Measurements from ENCODE around the gene MEIOB. TPM values are rescaled to one million over a fixed set of nuclear protein-coding genes. Genes with fewer than 3 reads are reported as not detected.

Gene MEIOB
- polyA plus RNA-seq, 4 donors = 0.34 to 0.38 TPM; not detected in 2

GRCh38 chr16:1909561-1910231 is 37.7 kb upstream of the MEIOB start:
- Histone ChIP-seq H3K4me3 (ENCODE audit: low read depth in 1 of 3, low read length in 3 of 3) (no peak overlapping the region), H3K4me1 (ENCODE audit: control insufficient read depth in 3 of 3, insufficient read depth in 2 of 3, low read depth in 1 of 3, low read length in 2 of 3) (peaks cover 1 to 26% (median 3%) of the 10 kb centered on the region in 3 donors), H3K36me3 (ENCODE audit: control insufficient read depth in 3 of 3, insufficient read depth in 2 of 3, low read depth in 1 of 3, low read length in 3 of 3) (no peaks in the 10 kb centered on the region), H3K27ac (ENCODE audit: low read depth in 1 of 3, low read length in 2 of 3) (peak overlapping the region in 1 of 3 donors; percentile 28), H3K27me3 (ENCODE audit: control insufficient read depth in 3 of 3, insufficient read depth in 3 of 3, low read length in 3 of 3) (peaks cover 0 to 5% (median 0%) of the 10 kb centered on the region in 3 donors), H3K9me3 (ENCODE audit: control insufficient read depth in 2 of 2, insufficient read depth in 1 of 2, low read depth in 1 of 2, low read length in 1 of 2) (no peaks in the 10 kb centered on the region)
- DNase-seq (peak; percentile 60 to 62), FAIRE-seq (no peak)
- 61 to 69% (median 66%) methylated on average over 18 of the region's 18 CpGs for WGBS, 3 donors

- H3K9me3 ChIP-seq (ENCODE audit: control insufficient read depth in 2 of 2, insufficient read depth in 1 of 2, low read depth in 1 of 2, low read length in 1 of 2) = no peaks in the 10 kb centered on the region
- no peaks in the 10 kb centered on the region for H3K36me3 ChIP-seq (ENCODE audit: control insufficient read depth in 3 of 3, insufficient read depth in 2 of 3, low read depth in 1 of 3, low read length in 3 of 3)
- H3K27ac ChIP-seq (ENCODE audit: low read depth in 1 of 3, low read length in 2 of 3) = no peak overlapping the region
- H3K27me3 ChIP-seq (ENCODE audit: control insufficient read depth in 3 of 3, insufficient read depth in 3 of 3, low read length in 3 of 3) = no peaks in the 10 kb centered on the region
- 64 to 66% (median 66%) methylated on average over 9 of the region's 9 CpGs for WGBS, 3 donors
- FAIRE-seq = no peak
- H3K4me3 ChIP-seq (ENCODE audit: low read depth in 1 of 3, low read length in 3 of 3) = no peak overlapping the region
- DNase-seq = no peak
- H3K4me1 ChIP-seq (ENCODE audit: control insufficient read depth in 3 of 3, insufficient read depth in 2 of 3, low read depth in 1 of 3, low read length in 2 of 3) = peaks cover 1 to 26% (median 3%) of the 10 kb centered on the region in 3 donors
Observed at GRCh38 chr16:1908983-1909382, 37.0 kb upstream of the MEIOB start.

- FAIRE-seq = no peak
Observed at GRCh38 chr16:1908184-1908583, 36.2 kb upstream of the MEIOB start.

GRCh38 chr16:1907226-1907860 is 35.4 kb upstream of the MEIOB start:
- Histone ChIP-seq H3K4me3 (ENCODE audit: low read depth in 1 of 3, low read length in 3 of 3) (no peak overlapping the region), H3K36me3 (ENCODE audit: control insufficient read depth in 3 of 3, insufficient read depth in 2 of 3, low read depth in 1 of 3, low read length in 3 of 3) (no peaks in the 10 kb centered on the region), H3K4me1 (ENCODE audit: control insufficient read depth in 3 of 3, insufficient read depth in 2 of 3, low read depth in 1 of 3, low read length in 2 of 3) (peaks cover 0 to 18% (median 0%) of the 10 kb centered on the region in 3 donors), H3K9me3 (ENCODE audit: control insufficient read depth in 2 of 2, insufficient read depth in 1 of 2, low read depth in 1 of 2, low read length in 1 of 2) (no peaks in the 10 kb centered on the region), H3K27ac (ENCODE audit: low read depth in 1 of 3, low read length in 2 of 3) (no peak overlapping the region), H3K27me3 (ENCODE audit: control insufficient read depth in 3 of 3, insufficient read depth in 3 of 3, low read length in 3 of 3) (no peaks in the 10 kb centered on the region)
- no peak for DNase-seq
- FAIRE-seq = no peak
- 72 to 81% (median 79%) methylated on average over 16 to 17 of the region's 17 CpGs for WGBS, 3 donors

More at GRCh38 chr16:1908184-1908583, 36.2 kb upstream of the MEIOB start:
- Histone ChIP-seq H3K36me3 (ENCODE audit: control insufficient read depth in 3 of 3, insufficient read depth in 2 of 3, low read depth in 1 of 3, low read length in 3 of 3) (no peaks in the 10 kb centered on the region), H3K9me3 (ENCODE audit: control insufficient read depth in 2 of 2, insufficient read depth in 1 of 2, low read depth in 1 of 2, low read length in 1 of 2) (no peaks in the 10 kb centered on the region), H3K27ac (ENCODE audit: low read depth in 1 of 3, low read length in 2 of 3) (no peak overlapping the region), H3K4me3 (ENCODE audit: low read depth in 1 of 3, low read length in 3 of 3) (no peak overlapping the region), H3K4me1 (ENCODE audit: control insufficient read depth in 3 of 3, insufficient read depth in 2 of 3, low read depth in 1 of 3, low read length in 2 of 3) (peaks cover 0 to 23% (median 1%) of the 10 kb centered on the region in 3 donors), H3K27me3 (ENCODE audit: control insufficient read depth in 3 of 3, insufficient read depth in 3 of 3, low read length in 3 of 3) (no peaks in the 10 kb centered on the region)
- 58 to 77% (median 63%) methylated on average over 17 of the region's 17 CpGs for WGBS, 3 donors
- no peak for DNase-seq

GRCh38 chr16:1906846-1907165 is 34.8 kb upstream of the MEIOB start:
- Histone ChIP-seq H3K4me1 (ENCODE audit: control insufficient read depth in 3 of 3, insufficient read depth in 2 of 3, low read depth in 1 of 3, low read length in 2 of 3) (peaks cover 0 to 16% (median 0%) of the 10 kb centered on the region in 3 donors), H3K27me3 (ENCODE audit: control insufficient read depth in 3 of 3, insufficient read depth in 3 of 3, low read length in 3 of 3) (no peaks in the 10 kb centered on the region), H3K9me3 (ENCODE audit: control insufficient read depth in 2 of 2, insufficient read depth in 1 of 2, low read depth in 1 of 2, low read length in 1 of 2) (no peaks in the 10 kb centered on the region), H3K36me3 (ENCODE audit: control insufficient read depth in 3 of 3, insufficient read depth in 2 of 3, low read depth in 1 of 3, low read length in 3 of 3) (no peaks in the 10 kb centered on the region), H3K4me3 (ENCODE audit: low read depth in 1 of 3, low read length in 3 of 3) (no peak overlapping the region), H3K27ac (ENCODE audit: low read depth in 1 of 3, low read length in 2 of 3) (no peak overlapping the region)
- DNase-seq (no peak), FAIRE-seq (no peak)
- 78 to 94% (median 89%) methylated on average over 5 of the region's 5 CpGs for WGBS, 3 donors

GRCh38 chr16:1906055-1906845 is 34.3 kb upstream of the MEIOB start:
- no peak overlapping the region for H3K27ac ChIP-seq (ENCODE audit: low read depth in 1 of 3, low read length in 2 of 3)
- H3K27me3 ChIP-seq (ENCODE audit: control insufficient read depth in 3 of 3, insufficient read depth in 3 of 3, low read length in 3 of 3) = no peaks in the 10 kb centered on the region
- no peaks in the 10 kb centered on the region for H3K9me3 ChIP-seq (ENCODE audit: control insufficient read depth in 2 of 2, insufficient read depth in 1 of 2, low read depth in 1 of 2, low read length in 1 of 2)
- FAIRE-seq = no peak
- H3K4me3 ChIP-seq (ENCODE audit: low read depth in 1 of 3, low read length in 3 of 3) = no peak overlapping the region
- no peak for DNase-seq
- peaks cover 0 to 16% (median 0%) of the 10 kb centered on the region in 3 donors for H3K4me1 ChIP-seq (ENCODE audit: control insufficient read depth in 3 of 3, insufficient read depth in 2 of 3, low read depth in 1 of 3, low read length in 2 of 3)
- H3K36me3 ChIP-seq (ENCODE audit: control insufficient read depth in 3 of 3, insufficient read depth in 2 of 3, low read depth in 1 of 3, low read length in 3 of 3) = no peaks in the 10 kb centered on the region
- WGBS, 3 donors = 26 to 51% (median 35%) methylated on average over 30 to 31 of the region's 31 CpGs

GRCh38 chr16:1903845-1904840 is 32.2 kb upstream of the MEIOB start:
- no peaks in the 10 kb centered on the region for H3K36me3 ChIP-seq (ENCODE audit: control insufficient read depth in 3 of 3, insufficient read depth in 2 of 3, low read depth in 1 of 3, low read length in 3 of 3)
- peaks cover 0 to 20% (median 0%) of the 10 kb centered on the region in 3 donors for H3K4me1 ChIP-seq (ENCODE audit: control insufficient read depth in 3 of 3, insufficient read depth in 2 of 3, low read depth in 1 of 3, low read length in 2 of 3)
- no peaks in the 10 kb centered on the region for H3K9me3 ChIP-seq (ENCODE audit: control insufficient read depth in 2 of 2, insufficient read depth in 1 of 2, low read depth in 1 of 2, low read length in 1 of 2)
- FAIRE-seq (no peak), DNase-seq (peak in 1 of 2 donors; percentile 58)
- H3K27me3 ChIP-seq (ENCODE audit: control insufficient read depth in 3 of 3, insufficient read depth in 3 of 3, low read length in 3 of 3) = no peaks in the 10 kb centered on the region
- no peak overlapping the region for H3K27ac ChIP-seq (ENCODE audit: low read depth in 1 of 3, low read length in 2 of 3)
- WGBS, 3 donors = 61 to 69% (median 65%) methylated on average over 20 to 22 of the region's 22 CpGs
- H3K4me3 ChIP-seq (ENCODE audit: low read depth in 1 of 3, low read length in 3 of 3) = no peak overlapping the region

GRCh38 chr16:1903220-1903574 is 31.2 kb upstream of the MEIOB start:
- Histone ChIP-seq H3K9me3 (ENCODE audit: control insufficient read depth in 2 of 2, insufficient read depth in 1 of 2, low read depth in 1 of 2, low read length in 1 of 2) (no peaks in the 10 kb centered on the region), H3K36me3 (ENCODE audit: control insufficient read depth in 3 of 3, insufficient read depth in 2 of 3, low read depth in 1 of 3, low read length in 3 of 3) (no peaks in the 10 kb centered on the region), H3K4me3 (ENCODE audit: low read depth in 1 of 3, low read length in 3 of 3) (no peak overlapping the region), H3K27ac (ENCODE audit: low read depth in 1 of 3, low read length in 2 of 3) (no peak overlapping the region), H3K27me3 (ENCODE audit: control insufficient read depth in 3 of 3, insufficient read depth in 3 of 3, low read length in 3 of 3) (no peaks in the 10 kb centered on the region), H3K4me1 (ENCODE audit: control insufficient read depth in 3 of 3, insufficient read depth in 2 of 3, low read depth in 1 of 3, low read length in 2 of 3) (peaks cover 0 to 20% (median 0%) of the 10 kb centered on the region in 3 donors)
- 60 to 77% (median 70%) methylated on average over 13 of the region's 13 CpGs for WGBS, 3 donors
- DNase-seq (no peak), FAIRE-seq (no peak)

Measured in small intestine (tissue), 7 donors.